Stimulated activated CD4-positive, alpha-beta T cell treated with anti-CD3 and anti-CD28 coated beads, Interleukin-4, amount 100 ng/mL, for 24 hours (primary cell): ENCODE data around the gene SPDYE4.

Experiments
- DNase-seq: peaks from one replicate; pipeline ENCODE4 v3.0.0-alpha.2; 2020

Gene SPDYE4

GRCh38 chr17:8736796-8737195 is 21.6 kb downstream of the SPDYE4 start:
- DNase-seq, result no peak

- no peak for DNase-seq
Measured at GRCh38 chr17:8736362-8736761, 22.0 kb downstream of the SPDYE4 start.

GRCh38 chr17:8735336-8735939 is 22.9 kb downstream of the SPDYE4 start:
- no peak for DNase-seq

DNA sequence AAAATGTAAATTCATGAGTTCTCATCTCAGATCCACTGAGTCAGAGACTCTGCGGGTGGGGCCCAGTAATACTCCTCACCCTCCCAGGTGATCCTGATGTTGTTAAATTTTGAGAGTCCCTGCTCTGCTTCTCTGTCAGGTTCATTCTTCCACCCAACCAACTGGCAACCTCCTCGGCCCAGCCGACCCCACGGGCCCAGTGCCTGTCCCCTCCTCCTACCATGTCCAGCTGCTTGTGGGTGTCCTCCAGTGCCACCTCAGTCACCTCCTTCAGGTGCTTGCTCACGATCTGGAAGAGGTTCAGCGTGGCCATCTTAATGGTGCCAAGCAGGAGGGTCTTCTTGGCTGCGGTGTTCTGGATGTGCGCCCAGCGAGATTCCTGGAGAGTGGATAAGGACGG is 23.5 kb downstream of the SPDYE4 start:
- no peak for DNase-seq

- DNase-seq, result no peak
Measured at GRCh38 chr17:8732406-8733085, 25.8 kb downstream of the SPDYE4 start.

GRCh38 chr17:8729860-8730259 is 28.5 kb downstream of the SPDYE4 start:
- no peak for DNase-seq

- DNase-seq, result no peak
Measured at GRCh38 chr17:8729421-8729820, 28.9 kb downstream of the SPDYE4 start.

GRCh38 chr17:8728971-8729370 is 29.4 kb downstream of the SPDYE4 start:
- DNase-seq, result no peak

DNA sequence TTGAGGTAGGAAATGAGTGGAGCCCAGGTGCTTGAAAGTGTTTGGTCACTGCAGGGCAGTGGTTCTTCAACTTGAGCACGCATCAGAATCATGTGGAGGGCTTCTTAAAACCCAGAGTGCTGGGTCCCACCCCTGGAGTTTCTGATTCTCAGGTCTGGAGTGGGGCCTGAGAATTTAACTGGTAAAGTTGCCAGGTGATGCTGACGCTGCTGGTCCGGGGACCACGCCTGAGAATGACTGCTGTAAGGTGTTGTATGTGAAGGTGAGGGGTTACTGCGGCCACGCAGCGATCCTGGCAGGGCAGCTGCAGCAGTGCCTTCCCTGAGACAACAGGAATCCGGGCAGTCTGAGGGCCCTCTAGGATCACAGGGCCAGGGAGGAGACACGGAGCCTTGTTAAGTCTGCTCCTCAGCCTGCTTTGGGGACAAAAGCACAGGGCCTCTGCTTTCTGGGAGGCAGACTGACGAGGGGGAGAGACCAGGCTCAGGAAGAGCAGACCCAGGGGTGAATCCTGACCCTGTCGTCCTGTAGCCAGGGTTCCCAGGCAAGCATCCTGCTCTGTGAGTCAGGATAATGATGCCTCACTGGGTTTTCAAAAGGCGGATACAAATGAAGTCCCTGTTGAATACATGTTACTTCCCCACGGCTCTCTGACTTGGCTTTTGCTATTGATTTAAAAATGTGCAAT is 30.0 kb downstream of the SPDYE4 start:
- no peak for DNase-seq

- DNase-seq, result no peak
Measured at GRCh38 chr17:8726941-8727555, 31.3 kb downstream of the SPDYE4 start.

DNA sequence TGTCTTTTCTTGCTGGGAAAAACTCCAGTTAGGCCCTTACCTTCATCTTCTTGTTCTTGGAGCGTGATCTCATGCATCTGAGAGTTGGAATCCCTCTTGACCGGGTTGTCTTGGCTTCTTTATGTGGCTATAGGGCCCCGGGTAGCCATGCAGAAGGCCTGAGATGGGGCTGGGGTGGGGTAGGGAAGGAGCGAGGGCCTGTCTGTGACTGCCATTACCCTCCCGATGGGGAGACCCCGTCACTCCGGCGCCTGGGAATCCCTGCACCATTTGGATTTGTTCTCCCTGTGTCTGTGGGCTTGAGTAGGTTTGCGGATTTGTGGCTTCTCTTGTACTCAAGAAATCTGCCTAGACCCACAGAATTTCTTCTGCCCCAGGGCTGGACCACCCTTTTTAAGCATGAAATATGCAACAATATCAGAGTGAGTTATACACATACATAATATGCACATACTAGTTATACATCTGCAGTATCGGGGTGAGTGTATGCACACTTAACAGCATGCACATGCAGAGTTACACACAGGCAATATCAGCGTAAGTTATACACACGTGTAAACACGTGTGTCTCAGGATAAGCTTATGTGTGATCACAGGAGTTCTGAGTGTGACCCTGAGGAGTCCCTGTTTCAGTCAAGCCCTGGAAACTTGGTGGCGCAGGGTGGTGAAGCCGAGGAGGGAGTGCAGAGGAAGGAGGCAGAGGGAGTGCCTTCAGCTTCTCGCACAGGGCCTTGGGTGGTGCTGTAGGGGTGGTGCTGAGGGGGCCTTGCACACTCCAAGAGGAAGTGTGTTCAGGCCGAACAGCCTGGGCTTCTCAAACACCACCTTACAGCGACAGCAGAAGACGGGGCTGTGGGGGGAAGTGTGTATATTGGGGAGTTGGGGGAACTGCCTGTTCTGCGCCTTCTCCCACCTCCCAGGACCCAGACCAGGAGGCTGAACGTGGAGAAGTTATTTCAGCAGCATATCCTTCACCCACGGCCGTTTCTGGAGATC is 32.2 kb downstream of the SPDYE4 start:
- no peak for DNase-seq

GRCh38 chr17:8724451-8724850 is 33.9 kb downstream of the SPDYE4 start:
- DNase-seq, result no peak

DNA sequence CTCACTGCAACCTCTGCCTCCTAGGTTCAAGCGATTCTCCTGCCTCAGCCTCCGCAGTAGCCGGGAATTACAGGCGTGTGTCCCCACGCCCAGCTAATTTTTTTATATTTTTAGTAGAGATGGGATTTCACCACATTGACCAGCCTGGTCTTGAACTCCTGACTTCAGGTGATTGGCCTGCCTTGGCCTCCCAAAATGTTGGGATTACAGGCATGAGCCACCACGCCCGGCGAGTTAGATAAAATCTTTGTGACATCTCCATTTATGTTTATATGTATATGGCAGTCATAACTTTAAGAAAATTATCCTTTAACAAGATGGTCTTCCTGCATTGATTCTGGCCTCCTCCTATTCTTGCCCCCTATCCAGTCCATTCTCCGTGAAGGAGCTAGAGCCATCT is 37.8 kb downstream of the SPDYE4 start:
- DNase-seq, result no peak

GRCh38 chr17:8719291-8720246 is 38.8 kb downstream of the SPDYE4 start:
- no peak for DNase-seq

DNA sequence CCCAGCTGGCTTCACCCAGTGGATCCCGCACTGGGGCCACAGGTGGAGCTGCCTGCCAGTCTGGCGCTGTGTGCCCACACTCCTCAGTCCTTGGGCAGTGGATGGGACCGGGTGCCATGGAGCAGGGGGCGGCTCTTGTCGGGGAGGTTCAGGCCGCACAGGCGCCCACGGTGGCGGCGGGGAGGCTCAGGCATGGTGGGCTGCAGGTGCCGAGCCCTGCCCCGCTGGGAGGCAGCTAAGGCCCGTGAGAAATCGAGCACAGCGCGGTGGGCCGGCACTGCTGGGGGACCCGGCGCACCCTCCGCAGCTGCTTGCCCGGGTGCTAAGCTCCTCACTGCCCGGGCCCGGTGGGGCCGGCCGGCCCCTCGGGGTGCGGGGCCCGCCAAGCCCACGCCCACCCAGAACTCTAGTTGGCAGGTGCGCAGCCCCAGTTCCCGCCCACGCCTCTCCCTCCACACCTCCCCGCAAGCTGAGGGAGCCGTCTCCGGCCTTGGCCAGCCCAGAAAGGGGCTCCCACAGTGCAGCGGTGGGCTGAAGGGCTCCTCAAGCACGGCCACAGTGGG is 40.3 kb downstream of the SPDYE4 start:
- no peak for DNase-seq

GRCh38 chr17:8713878-8714277 is 44.5 kb downstream of the SPDYE4 start:
- no peak for DNase-seq

GRCh38 chr17:8713315-8713714 is 45.0 kb downstream of the SPDYE4 start:
- no peak for DNase-seq

GRCh38 chr17:8712698-8713097 is 45.6 kb downstream of the SPDYE4 start:
- no peak for DNase-seq

DNA sequence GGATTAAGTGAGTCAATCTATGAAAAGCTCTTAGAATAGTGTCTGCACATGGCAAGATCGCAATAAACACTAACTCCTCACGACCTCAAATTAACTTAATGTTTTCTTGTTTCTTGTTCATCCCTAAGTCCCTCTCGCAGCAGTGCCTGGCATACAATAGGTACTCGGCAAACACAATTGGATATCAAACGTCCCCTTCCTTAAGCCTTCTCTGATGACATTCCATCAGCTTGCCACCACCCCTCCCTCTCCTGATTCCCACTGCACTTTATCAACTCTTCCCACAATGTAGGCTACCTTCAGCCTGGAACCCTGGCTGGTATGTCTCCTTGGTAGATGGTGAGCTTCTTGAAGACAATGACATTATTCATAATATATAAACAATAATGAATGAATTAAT is 47.1 kb downstream of the SPDYE4 start:
- DNase-seq, result no peak

- DNase-seq, result no peak
Measured at GRCh38 chr17:8710813-8711212, 47.5 kb downstream of the SPDYE4 start.

- DNase-seq, result no peak
Measured at GRCh38 chr17:8709006-8709405, 49.3 kb downstream of the SPDYE4 start.
